OCI-LY7 (cell line): Measurements from ENCODE around the gene CD3G.

Experiments
- EZH2phosphoT487 ChIP-seq: fragments of 200-600 bp; sonication (generic); IDR thresholded peaks from 2 replicates; pipeline ENCODE4 v1.6.1; 2018; ENCODE audit warnings: low read depth, borderline replicate concordance, mild to moderate bottlenecking, mixed run types, antibody characterized with exemption, low read length, moderate library complexity, mixed read lengths
- TF ChIP-seq, protein P1 (sequence below): fragments of 200-600 bp; sonication (generic); conservative IDR thresholded peaks from 2 replicates; pipeline ENCODE4 v1.5.1; 2014; ENCODE audit warnings: mild to moderate bottlenecking, antibody characterized with exemption, low read length, moderate library complexity, mixed read lengths

GRCh38 chr11:118341815-118342489 lies 2.2 kb upstream of the CD3G start:
- TF ChIP-seq, protein P1, sequence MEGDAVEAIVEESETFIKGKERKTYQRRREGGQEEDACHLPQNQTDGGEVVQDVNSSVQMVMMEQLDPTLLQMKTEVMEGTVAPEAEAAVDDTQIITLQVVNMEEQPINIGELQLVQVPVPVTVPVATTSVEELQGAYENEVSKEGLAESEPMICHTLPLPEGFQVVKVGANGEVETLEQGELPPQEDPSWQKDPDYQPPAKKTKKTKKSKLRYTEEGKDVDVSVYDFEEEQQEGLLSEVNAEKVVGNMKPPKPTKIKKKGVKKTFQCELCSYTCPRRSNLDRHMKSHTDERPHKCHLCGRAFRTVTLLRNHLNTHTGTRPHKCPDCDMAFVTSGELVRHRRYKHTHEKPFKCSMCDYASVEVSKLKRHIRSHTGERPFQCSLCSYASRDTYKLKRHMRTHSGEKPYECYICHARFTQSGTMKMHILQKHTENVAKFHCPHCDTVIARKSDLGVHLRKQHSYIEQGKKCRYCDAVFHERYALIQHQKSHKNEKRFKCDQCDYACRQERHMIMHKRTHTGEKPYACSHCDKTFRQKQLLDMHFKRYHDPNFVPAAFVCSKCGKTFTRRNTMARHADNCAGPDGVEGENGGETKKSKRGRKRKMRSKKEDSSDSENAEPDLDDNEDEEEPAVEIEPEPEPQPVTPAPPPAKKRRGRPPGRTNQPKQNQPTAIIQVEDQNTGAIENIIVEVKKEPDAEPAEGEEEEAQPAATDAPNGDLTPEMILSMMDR = no peak
- no peak for TF ChIP-seq EZH2phosphoT487
